Astrocyte of the spinal cord (primary cell): ENCODE data around the gene PRKCA.

ENCODE experiments used
- DNase-seq: peaks from one replicate; pipeline ENCODE4 v3.0.0; 2011; ENCODE audit warnings: low read depth, low spot score
- H3K4me3 ChIP-seq: 2 replicates; pipeline ENCODE4 v1.5.1; 2011; ENCODE audit warnings: low read depth, mild to moderate bottlenecking, low read length, moderate library complexity
- in situ Hi-C: cut with HindIII; loops from 2 replicates; pipeline ENCODE4 v1.10.0; 2017; ENCODE audit warnings: low sequenced_read_pairs
- TF ChIP-seq, protein P1 (sequence below): IDR thresholded peaks from 2 replicates; pipeline ENCODE4 v1.5.1; 2012; ENCODE audit warnings: low read depth, mild to moderate bottlenecking, low read length, inconsistent platforms

PRKCA gene

DNA sequence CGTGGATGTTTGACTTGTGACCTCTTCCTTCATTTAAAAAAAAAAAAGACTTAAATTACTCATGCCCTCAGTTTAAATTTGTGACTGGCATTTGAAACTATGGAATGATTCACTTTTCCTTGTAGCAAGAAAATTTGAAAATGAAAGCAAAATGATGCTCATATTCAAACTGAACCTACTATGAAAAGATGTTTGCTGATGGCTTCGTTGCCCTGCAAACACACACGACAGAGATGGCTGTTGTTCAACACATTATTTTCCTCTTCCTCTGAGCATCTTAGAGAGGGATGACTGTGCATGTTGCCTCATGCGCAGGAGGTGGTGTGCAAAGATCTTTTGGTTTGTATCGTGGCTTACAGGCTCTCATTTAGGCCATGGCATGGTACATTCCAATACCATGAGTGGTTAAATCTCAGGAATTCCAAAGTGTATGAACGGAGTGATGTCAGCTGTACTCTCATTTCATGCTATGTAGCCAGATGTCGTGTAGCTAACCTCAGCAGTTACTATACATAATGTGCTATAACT, 164.5 kb downstream of the PRKCA start:
- no peak overlapping the region for H3K4me3 ChIP-seq
- TF ChIP-seq, protein P1, sequence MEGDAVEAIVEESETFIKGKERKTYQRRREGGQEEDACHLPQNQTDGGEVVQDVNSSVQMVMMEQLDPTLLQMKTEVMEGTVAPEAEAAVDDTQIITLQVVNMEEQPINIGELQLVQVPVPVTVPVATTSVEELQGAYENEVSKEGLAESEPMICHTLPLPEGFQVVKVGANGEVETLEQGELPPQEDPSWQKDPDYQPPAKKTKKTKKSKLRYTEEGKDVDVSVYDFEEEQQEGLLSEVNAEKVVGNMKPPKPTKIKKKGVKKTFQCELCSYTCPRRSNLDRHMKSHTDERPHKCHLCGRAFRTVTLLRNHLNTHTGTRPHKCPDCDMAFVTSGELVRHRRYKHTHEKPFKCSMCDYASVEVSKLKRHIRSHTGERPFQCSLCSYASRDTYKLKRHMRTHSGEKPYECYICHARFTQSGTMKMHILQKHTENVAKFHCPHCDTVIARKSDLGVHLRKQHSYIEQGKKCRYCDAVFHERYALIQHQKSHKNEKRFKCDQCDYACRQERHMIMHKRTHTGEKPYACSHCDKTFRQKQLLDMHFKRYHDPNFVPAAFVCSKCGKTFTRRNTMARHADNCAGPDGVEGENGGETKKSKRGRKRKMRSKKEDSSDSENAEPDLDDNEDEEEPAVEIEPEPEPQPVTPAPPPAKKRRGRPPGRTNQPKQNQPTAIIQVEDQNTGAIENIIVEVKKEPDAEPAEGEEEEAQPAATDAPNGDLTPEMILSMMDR, result no peak
- in situ Hi-C loops, result no loop called here
- DNase-seq, result peak; percentile 99

DNA sequence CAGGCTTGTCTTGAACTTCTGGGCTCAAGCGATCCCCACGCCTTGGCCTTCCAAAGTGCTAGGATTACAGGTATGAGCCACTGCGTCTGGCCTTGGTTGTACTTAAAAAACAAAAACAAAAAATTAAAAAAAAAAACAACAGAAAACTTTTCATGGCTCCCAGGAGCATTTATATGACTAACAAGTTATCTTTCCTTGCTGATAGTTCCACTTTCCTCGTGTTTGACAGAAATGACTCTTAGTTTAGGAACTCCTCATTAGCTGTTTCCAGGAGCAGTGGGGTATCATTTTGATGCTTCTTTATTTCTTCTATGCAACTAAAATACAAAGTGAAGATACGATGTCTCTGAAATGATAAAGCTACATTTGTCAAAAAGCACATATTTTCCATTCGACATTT, 165.4 kb downstream of the PRKCA start:
- no peak overlapping the region for H3K4me3 ChIP-seq
- no peak for DNase-seq
- in situ Hi-C loops, result no loop called here
- TF ChIP-seq, protein P1, result no peak

DNA sequence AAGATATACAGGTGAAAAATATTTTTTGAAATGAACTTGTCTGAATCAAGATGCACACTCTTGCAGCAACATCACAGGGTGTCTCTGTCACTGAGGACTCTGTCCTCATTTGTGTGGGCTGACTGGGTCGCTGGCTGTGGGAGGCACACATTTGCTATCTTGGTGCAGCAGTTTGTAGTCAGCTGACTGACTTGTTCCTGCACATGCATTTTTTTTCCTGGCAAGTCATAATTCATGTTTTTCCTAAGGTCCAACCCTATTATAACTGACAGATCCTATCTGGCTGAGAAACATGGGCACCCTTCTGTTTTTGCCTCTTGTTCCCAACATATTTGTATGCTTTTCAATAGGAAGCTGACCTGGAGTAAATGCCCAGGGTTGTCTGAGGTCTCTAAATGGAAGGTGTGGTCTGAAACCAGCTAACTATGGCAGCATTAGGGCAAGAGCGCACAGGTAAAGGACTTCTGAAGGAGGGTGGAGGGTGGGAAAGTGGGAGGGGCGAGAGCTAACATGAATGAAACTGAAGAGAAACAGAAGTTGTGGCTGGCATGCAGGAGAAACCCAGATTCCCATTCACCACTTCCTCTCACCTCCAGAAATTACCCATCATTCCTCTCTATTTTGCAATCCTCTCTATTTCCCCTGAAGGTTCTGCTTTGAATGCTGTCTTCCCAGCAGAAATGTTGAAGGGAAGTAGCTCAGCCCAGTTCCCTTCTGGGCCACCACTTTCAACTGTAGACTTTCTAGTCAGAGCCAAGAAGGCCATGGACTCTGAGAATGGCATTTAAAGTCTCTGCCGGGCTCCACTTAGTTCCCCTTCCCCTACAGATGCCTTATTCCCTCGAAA, 166.1 kb downstream of the PRKCA start:
- in situ Hi-C loops, result no loop called here
- H3K4me3 ChIP-seq, result no peak overlapping the region
- TF ChIP-seq, protein P1, result no peak
- DNase-seq, result no peak

DNA sequence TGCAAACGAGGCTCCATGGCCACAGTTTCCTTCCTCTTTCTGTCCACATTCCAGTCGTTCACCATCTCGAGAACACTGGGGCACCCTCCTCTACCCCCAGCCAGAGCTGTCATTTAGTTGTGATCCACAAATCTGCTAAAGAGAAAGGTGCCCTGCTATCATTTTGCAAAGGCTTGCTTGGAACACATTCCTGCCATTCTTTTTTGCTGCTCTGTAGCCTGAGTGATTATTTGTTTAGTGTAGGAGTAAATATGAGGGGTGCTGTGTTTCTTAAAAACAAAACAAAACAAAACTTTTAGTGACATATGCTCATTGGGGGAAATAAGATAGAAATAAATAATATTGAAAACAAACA, 166.7 kb downstream of the PRKCA start:
- DNase-seq, result no peak
- no peak overlapping the region for H3K4me3 ChIP-seq
- TF ChIP-seq, protein P1, result no peak
- in situ Hi-C loops, result no loop called here

DNA sequence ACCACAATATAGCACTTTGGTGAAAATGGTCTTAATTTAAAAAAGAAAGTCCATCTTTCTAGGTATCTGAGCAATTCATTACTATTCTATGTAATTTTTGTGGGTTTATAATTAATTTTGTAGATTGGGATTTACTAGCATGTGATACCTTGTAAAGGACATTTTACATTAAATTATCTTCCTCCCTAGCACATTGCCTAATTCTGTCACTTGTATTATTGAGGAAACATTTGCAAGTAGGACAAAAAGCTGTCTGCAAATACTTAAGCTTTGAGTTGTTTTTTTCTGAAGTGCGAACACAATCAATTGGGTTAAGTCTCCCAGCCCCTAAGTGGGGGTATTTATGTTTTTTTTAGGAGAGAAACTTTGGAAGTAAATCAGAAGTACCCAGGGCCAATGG, 167.0 kb downstream of the PRKCA start:
- in situ Hi-C loops, result no loop called here
- no peak for DNase-seq
- no peak overlapping the region for H3K4me3 ChIP-seq
- TF ChIP-seq, protein P1, result no peak

DNA sequence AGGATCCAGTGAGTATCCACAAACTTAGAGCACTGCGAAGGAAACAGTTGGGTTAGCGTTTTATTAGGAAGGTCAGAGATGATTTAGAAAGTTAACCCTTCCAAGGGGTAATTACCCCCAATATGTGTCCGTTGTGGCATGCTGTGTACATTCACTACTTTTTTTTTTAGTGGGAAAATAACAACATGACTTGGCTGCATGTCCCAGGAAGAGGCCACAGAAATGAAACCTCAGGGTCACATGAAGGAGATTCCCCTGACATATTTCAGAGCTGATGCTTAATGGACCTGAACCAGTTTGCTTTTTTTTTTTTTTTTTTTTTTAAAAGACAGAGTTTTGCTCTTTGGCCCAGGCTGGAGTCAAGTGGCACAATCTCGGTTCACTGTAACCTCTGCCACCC, 167.5 kb downstream of the PRKCA start:
- H3K4me3 ChIP-seq, result no peak overlapping the region
- no peak for DNase-seq
- TF ChIP-seq, protein P1, result no peak
- in situ Hi-C loops, result no loop called here
